Measurements from ENCODE around the gene LAMTOR4.

The LAMTOR4 gene

DNA sequence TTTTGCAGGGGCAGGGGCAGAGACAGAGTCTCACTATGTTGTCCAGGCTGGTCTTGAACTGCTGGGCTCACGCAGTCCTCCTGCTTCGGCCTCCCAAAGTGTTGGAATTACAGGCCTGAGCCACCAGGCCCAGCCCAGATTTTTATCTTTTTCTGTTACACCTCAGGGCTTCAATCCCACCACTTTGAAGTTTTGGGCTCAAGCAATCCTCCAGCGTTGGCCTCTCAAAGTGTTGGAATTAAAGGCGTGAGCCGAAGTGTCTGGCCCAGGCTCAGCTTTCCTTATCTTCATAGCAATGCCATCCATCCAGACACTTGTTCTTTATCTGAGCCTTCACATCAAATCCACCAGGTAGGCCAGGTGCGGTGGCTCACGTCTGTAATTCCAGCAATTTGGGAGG lies 33.7 kb upstream of the LAMTOR4 start:
- TF ChIP-seq CTCF (IDR thresholded peaks at IDR 0.05; ENCODE audit: low read depth, low read length, poor library complexity, severe bottlenecking) (no peak), EZH2phosphoT487 (IDR thresholded peaks at IDR 0.05; ENCODE audit: borderline replicate concordance, low read length) (no peak)
- Histone ChIP-seq H3F3A (ENCODE audit: control insufficient read depth, insufficient read depth) (no peaks in the 10 kb centered on the region), H3K9me3 (ENCODE audit: control insufficient read depth, insufficient read depth, low read length) (no peaks in the 10 kb centered on the region), H3K27ac (ENCODE audit: low read depth, low read length) (no peak overlapping the region), H3K4me2 (ENCODE audit: low read length) (no peak overlapping the region), H3K36me3 (ENCODE audit: control insufficient read depth, low read length) (peaks cover 42% of the 10 kb centered on the region), H3K4me3 (ENCODE audit: low read length) (no peak overlapping the region), H4K20me1 (ENCODE audit: control insufficient read depth, insufficient read depth, low read depth, low read length) (no peaks in the 10 kb centered on the region), H3K79me2 (ENCODE audit: control insufficient read depth, low read length) (peaks cover 22% of the 10 kb centered on the region), H3K4me1 (ENCODE audit: control insufficient read depth, low read length) (peaks cover 19% of the 10 kb centered on the region), H3K9me2 (replicated peaks; ENCODE audit: control insufficient read depth, low read length) (no peaks in the 10 kb centered on the region), H3K27me3 (ENCODE audit: control insufficient read depth, low read length) (no peaks in the 10 kb centered on the region)

GRCh38 chr7:100118388-100119071 lies 30.2 kb upstream of the LAMTOR4 start:
- Histone ChIP-seq H3K27me3 (ENCODE audit: control insufficient read depth, low read length) (no peaks in the 10 kb centered on the region), H3K4me2 (ENCODE audit: low read length) (peak overlapping the region; percentile 67), H3K27ac (ENCODE audit: low read depth, low read length) (peak overlapping the region; percentile 62), H3K79me2 (ENCODE audit: control insufficient read depth, low read length) (peaks cover 38% of the 10 kb centered on the region), H3K9me3 (ENCODE audit: control insufficient read depth, insufficient read depth, low read length) (no peaks in the 10 kb centered on the region), H4K20me1 (ENCODE audit: control insufficient read depth, insufficient read depth, low read depth, low read length) (no peaks in the 10 kb centered on the region), H3F3A (ENCODE audit: control insufficient read depth, insufficient read depth) (peaks cover 7% of the 10 kb centered on the region), H3K36me3 (ENCODE audit: control insufficient read depth, low read length) (peaks cover 19% of the 10 kb centered on the region), H3K4me3 (ENCODE audit: low read length) (peak overlapping the region; percentile 82), H3K9me2 (replicated peaks; ENCODE audit: control insufficient read depth, low read length) (no peaks in the 10 kb centered on the region), H3K4me1 (ENCODE audit: control insufficient read depth, low read length) (peaks cover 19% of the 10 kb centered on the region)
- TF ChIP-seq CTCF (IDR thresholded peaks at IDR 0.05; ENCODE audit: low read depth, low read length, poor library complexity, severe bottlenecking) (no peak), EZH2phosphoT487 (IDR thresholded peaks at IDR 0.05; ENCODE audit: borderline replicate concordance, low read length) (no peak)

DNA sequence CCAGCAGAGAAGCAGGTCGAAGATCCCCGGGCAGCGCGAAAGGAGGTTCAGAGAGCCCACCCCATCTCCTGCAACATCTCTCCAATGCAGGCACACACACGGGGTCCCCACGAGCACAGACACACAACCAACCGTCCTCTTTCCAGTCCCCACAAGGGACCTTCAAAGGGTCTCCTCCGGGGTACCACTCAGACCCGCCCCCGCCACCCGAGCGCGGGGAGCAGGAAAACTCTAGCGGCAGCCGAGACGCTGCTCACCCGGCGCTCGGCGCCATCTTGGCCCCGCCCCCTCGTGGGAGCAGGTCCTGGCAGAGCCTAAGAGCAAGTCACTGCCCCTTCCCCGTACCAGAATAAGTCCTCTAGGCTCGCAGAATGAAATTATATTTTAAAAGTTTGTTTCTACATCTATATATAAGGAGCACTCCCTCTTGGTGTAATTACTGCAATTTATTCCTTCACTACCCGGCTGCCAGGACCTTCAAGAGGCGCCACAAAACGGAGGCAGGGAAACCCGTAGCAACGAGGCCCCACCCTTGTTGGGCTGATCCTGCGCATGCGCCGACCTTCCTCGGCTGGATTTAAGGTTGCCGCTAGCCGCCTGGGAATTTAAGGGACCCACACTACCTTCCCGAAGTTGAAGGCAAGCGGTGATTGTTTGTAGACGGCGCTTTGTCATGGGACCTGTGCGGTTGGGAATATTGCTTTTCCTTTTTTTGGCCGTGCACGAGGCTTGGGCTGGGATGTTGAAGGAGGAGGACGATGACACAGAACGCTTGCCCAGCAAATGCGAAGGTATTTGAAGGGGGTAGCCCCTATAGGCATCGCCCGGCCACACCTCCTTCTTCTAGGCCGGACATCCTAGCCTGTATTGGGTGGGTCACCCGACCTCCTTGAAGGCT lies 29.4 kb upstream of the LAMTOR4 start, which contains the start of the genes CNPY4 and TAF6:
CNPY4 (plus strand) TSS at position 563 of the 898 bp plus-strand sequence; CDS start at position 674, 111 bp downstream.
TAF6 (minus strand) TSS at position 287 of the 898 bp plus-strand sequence. CDS start 5,149 bp downstream, outside the sequence.
- Histone ChIP-seq H3K79me2 (ENCODE audit: control insufficient read depth, low read length) (peaks cover 41% of the 10 kb centered on the region), H3K9me3 (ENCODE audit: control insufficient read depth, insufficient read depth, low read length) (no peaks in the 10 kb centered on the region)

More for the DNA sequence above, 29.4 kb upstream of the LAMTOR4 start, which contains the start of the genes CNPY4 and TAF6:
- Histone ChIP-seq H3K27ac (ENCODE audit: low read depth, low read length) (peak within 1 kb of the TSS; percentile 62), H3K4me3 (ENCODE audit: low read length) (peak within 1 kb of the TSS; percentile 82), H3K4me1 (ENCODE audit: control insufficient read depth, low read length) (peaks cover 24% of the 10 kb centered on the region), H3K9me2 (replicated peaks; ENCODE audit: control insufficient read depth, low read length) (no peaks in the 10 kb centered on the region), H3F3A (ENCODE audit: control insufficient read depth, insufficient read depth) (peaks cover 10% of the 10 kb centered on the region), H3K36me3 (ENCODE audit: control insufficient read depth, low read length) (peaks cover 19% of the 10 kb centered on the region), H3K4me2 (ENCODE audit: low read length) (peak within 1 kb of the TSS; percentile 67), H3K27me3 (ENCODE audit: control insufficient read depth, low read length) (no peaks in the 10 kb centered on the region), H4K20me1 (ENCODE audit: control insufficient read depth, insufficient read depth, low read depth, low read length) (no peaks in the 10 kb centered on the region)
- TF ChIP-seq CTCF (IDR thresholded peaks at IDR 0.05; ENCODE audit: low read depth, low read length, poor library complexity, severe bottlenecking) (no peak), EZH2phosphoT487 (IDR thresholded peaks at IDR 0.05; ENCODE audit: borderline replicate concordance, low read length) (no peak)
